PFSK-1 (cell line): ENCODE data around the gene PRKACA.

Experiments
- POLR2AphosphoS5 ChIP-seq: IDR thresholded peaks from 2 replicates; pipeline ENCODE4 v1.6.1; 2012; ENCODE audit warnings: low read depth, mild to moderate bottlenecking, control low read depth, low read length, moderate library complexity
- SIN3A ChIP-seq: IDR thresholded peaks from 2 replicates; pipeline ENCODE4 v1.6.1; 2012; ENCODE audit warnings: mild to moderate bottlenecking, low read length, moderate library complexity, borderline replicate concordance; ENCODE audit not compliant: insufficient read depth
- TAF1 ChIP-seq: IDR thresholded peaks from 2 replicates; pipeline ENCODE4 v1.6.1; 2012; ENCODE audit warnings: low read length, control low read depth, borderline replicate concordance; ENCODE audit not compliant: insufficient read depth
- TF ChIP-seq, protein P1 (sequence below), 2 experiments: IDR thresholded peaks; 2 replicates each; pipeline versions ENCODE4 v1.6.1 to v1.8.0; 2011 to 2012; ENCODE audit warnings: low read depth in 2 of 2, low read length in 2 of 2, control low read depth in 1 of 2, inconsistent platforms in 1 of 2, mild to moderate bottlenecking in 1 of 2, moderate library complexity in 1 of 2; ENCODE audit not compliant: insufficient read depth in 1 of 2

DNA sequence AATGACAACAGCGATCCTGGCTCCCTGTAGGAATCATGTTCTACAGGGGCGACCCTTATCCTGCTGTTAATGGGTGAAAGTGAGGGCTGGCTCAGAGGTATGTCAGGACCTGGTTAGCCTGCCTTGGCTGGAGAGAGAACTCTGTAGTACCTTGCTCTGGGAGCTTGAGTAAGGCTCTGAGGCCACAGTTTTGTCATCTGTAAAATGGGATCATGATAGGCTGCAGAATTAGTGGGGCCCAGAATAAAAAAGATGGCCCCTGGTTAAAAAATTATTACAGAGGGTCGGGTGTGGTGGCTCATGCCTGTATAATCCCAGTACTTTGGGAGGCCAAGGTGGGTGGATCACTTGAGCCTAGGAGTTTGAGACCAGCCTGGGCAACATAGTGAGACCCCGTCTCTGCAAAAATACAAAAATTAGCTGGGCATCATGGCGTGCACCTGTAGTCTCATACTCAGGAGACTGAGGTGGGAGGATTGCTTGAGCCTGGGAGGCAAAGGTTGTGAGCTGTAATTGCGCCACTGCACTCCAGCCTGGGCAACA is 16.5 kb downstream of the PRKACA start:
- TF ChIP-seq TAF1 (no peak), SIN3A (no peak), POLR2AphosphoS5 (no peak)
- TF ChIP-seq, protein P1, sequence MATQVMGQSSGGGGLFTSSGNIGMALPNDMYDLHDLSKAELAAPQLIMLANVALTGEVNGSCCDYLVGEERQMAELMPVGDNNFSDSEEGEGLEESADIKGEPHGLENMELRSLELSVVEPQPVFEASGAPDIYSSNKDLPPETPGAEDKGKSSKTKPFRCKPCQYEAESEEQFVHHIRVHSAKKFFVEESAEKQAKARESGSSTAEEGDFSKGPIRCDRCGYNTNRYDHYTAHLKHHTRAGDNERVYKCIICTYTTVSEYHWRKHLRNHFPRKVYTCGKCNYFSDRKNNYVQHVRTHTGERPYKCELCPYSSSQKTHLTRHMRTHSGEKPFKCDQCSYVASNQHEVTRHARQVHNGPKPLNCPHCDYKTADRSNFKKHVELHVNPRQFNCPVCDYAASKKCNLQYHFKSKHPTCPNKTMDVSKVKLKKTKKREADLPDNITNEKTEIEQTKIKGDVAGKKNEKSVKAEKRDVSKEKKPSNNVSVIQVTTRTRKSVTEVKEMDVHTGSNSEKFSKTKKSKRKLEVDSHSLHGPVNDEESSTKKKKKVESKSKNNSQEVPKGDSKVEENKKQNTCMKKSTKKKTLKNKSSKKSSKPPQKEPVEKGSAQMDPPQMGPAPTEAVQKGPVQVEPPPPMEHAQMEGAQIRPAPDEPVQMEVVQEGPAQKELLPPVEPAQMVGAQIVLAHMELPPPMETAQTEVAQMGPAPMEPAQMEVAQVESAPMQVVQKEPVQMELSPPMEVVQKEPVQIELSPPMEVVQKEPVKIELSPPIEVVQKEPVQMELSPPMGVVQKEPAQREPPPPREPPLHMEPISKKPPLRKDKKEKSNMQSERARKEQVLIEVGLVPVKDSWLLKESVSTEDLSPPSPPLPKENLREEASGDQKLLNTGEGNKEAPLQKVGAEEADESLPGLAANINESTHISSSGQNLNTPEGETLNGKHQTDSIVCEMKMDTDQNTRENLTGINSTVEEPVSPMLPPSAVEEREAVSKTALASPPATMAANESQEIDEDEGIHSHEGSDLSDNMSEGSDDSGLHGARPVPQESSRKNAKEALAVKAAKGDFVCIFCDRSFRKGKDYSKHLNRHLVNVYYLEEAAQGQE (IDR thresholded peaks at IDR 0.05; ENCODE audit: insufficient read depth in 1 of 2, low read depth in 2 of 2, low read length in 2 of 2) = no peak
